CD4-positive, alpha-beta memory T cell (primary cell): ENCODE measurements around the gene MCM9. TPM values are rescaled to one million over a fixed set of nuclear protein-coding genes. Genes with fewer than 3 reads are reported as not detected.
A peak's percentile ranks its signal among the peaks of the same experiment; 100 is the strongest.

ENCODE experiments used
- CTCF ChIA-PET: fragments of 350-600 bp; sonication (Branson Sonifier 250); formaldehyde crosslinking; loops from one replicate; lab custom pipeline; 2021; ENCODE audit warnings: inconsistent platforms; ENCODE audit not compliant: partially characterized antibody; lab: Charles Lee
- POLR2A ChIA-PET: fragments of 350-600 bp; sonication (Branson Sonifier 250); formaldehyde crosslinking; loops from one replicate; lab custom pipeline; 2021; ENCODE audit not compliant: partially characterized antibody; lab: Charles Lee
- DNase-seq, 5 donors: peaks; one replicate each; pipeline versions ENCODE4 v3.0.0 to v3.0.0-alpha.2; 2020 to 2022; ENCODE audit warnings: mixed read lengths in 1 of 5
- H3K27ac ChIP-seq: one replicate; pipeline ENCODE4 v1.7.0; 2013; ENCODE audit warnings: low read depth, low read length
- H3K27me3 ChIP-seq: 2 replicates; pipeline ENCODE4 v1.7.0; 2013; ENCODE audit warnings: mild to moderate bottlenecking, low read length, moderate library complexity; ENCODE audit not compliant: insufficient read depth
- H3K36me3 ChIP-seq: 2 replicates; pipeline ENCODE4 v1.7.0; 2013; ENCODE audit warnings: mild to moderate bottlenecking, low read length, moderate library complexity; ENCODE audit not compliant: insufficient read depth
- H3K4me1 ChIP-seq: 2 replicates; pipeline ENCODE4 v1.7.0; 2013; ENCODE audit warnings: mild to moderate bottlenecking, low read length, moderate library complexity; ENCODE audit not compliant: insufficient read depth
- H3K4me3 ChIP-seq, 2 donors: one replicate each; pipeline ENCODE4 v1.7.0; 2013; ENCODE audit warnings: low read length in 2 of 2, mild to moderate bottlenecking in 1 of 2
- H3K9me3 ChIP-seq, 2 donors: one replicate each; pipeline ENCODE4 v1.7.0; 2013; ENCODE audit warnings: low read length in 2 of 2, control low read depth in 1 of 2; ENCODE audit not compliant: control insufficient read depth in 1 of 2
- H3K27ac Mint-ChIP-seq, 7 donors: one replicate each; pipeline ENCODE4 v1.8.0; 2020 to 2021; ENCODE audit warnings: mixed read lengths in 7 of 7, mild to moderate bottlenecking in 6 of 7, inconsistent platforms in 3 of 7, moderate library complexity in 3 of 7
- H3K27me3 Mint-ChIP-seq, 2 donors: one replicate each; pipeline ENCODE4 v1.8.0; 2020 to 2021; ENCODE audit warnings: mixed read lengths in 2 of 2
- H3K36me3 Mint-ChIP-seq, 2 donors: one replicate each; pipeline ENCODE4 v1.8.0; 2020 to 2021; ENCODE audit warnings: mixed read lengths in 2 of 2, inconsistent platforms in 1 of 2, mild to moderate bottlenecking in 1 of 2
- H3K4me1 Mint-ChIP-seq, 4 donors: one replicate each; pipeline ENCODE4 v1.8.0; 2020 to 2021; ENCODE audit warnings: mixed read lengths in 4 of 4, mild to moderate bottlenecking in 1 of 4
- H3K4me3 Mint-ChIP-seq, 8 donors: one replicate each; pipeline ENCODE4 v1.8.0; 2020 to 2021; ENCODE audit warnings: mixed read lengths in 8 of 8, mild to moderate bottlenecking in 7 of 8, moderate library complexity in 6 of 8, inconsistent platforms in 3 of 8
- H3K9me3 Mint-ChIP-seq, 8 donors: one replicate each; pipeline ENCODE4 v1.8.0; 2020 to 2021; ENCODE audit warnings: mixed read lengths in 8 of 8, mild to moderate bottlenecking in 5 of 8, inconsistent platforms in 3 of 8, moderate library complexity in 1 of 8
- intact Hi-C: fragments of 100-400 bp; cut with micrococcal nuclease; formaldehyde crosslinking; loops from one replicate; pipeline ENCODE4 v1.15.1; 2023
- polyA plus RNA-seq, 2 donors: library from polyadenylated mRNA; unstranded; fragments of 300-500 nt; fragmentation: Illumina TruSeq; gene quantifications; one replicate each; pipeline ENCODE4 v1.2.3, GENCODE V29; 2021
- total RNA-seq, 2 experiments: library from RNA; stranded (reverse); gene quantifications; one replicate each; pipeline ENCODE4 v1.2.3, GENCODE V29; 2021

The MCM9 gene
- total and polyA plus RNA-seq, 4 experiments from 2014 or later, result 11.2 to 36.6 (median 24.5) TPM

DNA sequence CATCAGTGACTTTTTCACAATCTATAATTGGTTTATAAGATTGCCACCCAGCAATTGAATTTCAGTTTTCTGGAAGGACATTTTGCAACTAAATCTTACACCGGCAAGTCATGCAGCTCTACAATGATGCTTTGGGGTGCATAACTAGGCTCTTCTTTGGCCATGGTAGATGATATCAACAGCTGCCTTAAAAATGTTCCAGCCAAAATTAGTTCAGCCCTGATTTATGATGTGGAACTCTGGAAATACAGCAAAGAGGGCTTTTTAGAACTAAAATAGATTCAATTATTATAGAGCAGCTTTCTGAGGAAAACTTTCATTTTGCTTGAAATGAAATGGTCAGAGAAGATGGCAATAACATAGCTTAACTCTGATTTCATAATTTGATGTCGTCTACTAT is 18.4 kb upstream of the MCM9 start:
- CTCF ChIA-PET, result no interaction called here
- Mint-ChIP-seq H3K36me3 (no peaks in the 10 kb centered on the region), H3K9me3 (peaks cover 0 to 24% (median 9%) of the 10 kb centered on the region in 8 donors), H3K4me1 (no peaks in the 10 kb centered on the region), H3K27ac (no peak overlapping the region), H3K4me3 (no peak overlapping the region), H3K27me3 (no peaks in the 10 kb centered on the region)
- Histone ChIP-seq H3K36me3 (no peaks in the 10 kb centered on the region), H3K27me3 (no peaks in the 10 kb centered on the region), H3K27ac (no peak overlapping the region), H3K9me3 (no peaks in the 10 kb centered on the region), H3K4me1 (no peaks in the 10 kb centered on the region), H3K4me3 (no peak overlapping the region)
- intact Hi-C loops, result no loop called here
- no peak for DNase-seq
- POLR2A ChIA-PET, result no interaction called here

DNA sequence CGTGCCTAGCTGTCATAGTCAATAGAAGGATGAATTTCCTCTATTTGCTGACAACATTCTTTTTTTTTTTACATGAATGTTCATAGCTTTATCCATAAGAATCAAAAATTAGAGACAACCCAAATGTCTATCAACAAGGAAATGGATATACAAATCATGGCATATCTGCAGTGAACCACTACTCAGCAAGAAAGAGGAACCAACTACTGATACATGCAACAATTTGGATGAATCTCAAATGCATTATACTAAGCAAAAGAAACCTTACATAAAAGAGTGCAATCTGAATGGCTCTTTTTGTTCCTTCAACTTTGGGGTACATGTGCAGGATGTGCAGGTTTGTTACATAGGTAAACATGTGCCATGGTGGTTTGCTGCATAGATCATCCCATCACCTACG is 17.7 kb upstream of the MCM9 start:
- H3K4me3 Mint-ChIP-seq, result no peak overlapping the region
- CTCF ChIA-PET, result no interaction called here
- Histone ChIP-seq H3K27ac (no peak overlapping the region), H3K27me3 (no peaks in the 10 kb centered on the region), H3K36me3 (no peaks in the 10 kb centered on the region), H3K9me3 (no peaks in the 10 kb centered on the region), H3K4me1 (no peaks in the 10 kb centered on the region), H3K4me3 (no peak overlapping the region)
- H3K27me3 Mint-ChIP-seq, result no peaks in the 10 kb centered on the region
- H3K9me3 Mint-ChIP-seq, result peaks cover 0 to 24% (median 9%) of the 10 kb centered on the region in 8 donors
- POLR2A ChIA-PET, result no interaction called here
- intact Hi-C loops, result no loop called here
- DNase-seq, result no peak
- H3K27ac Mint-ChIP-seq, result no peak overlapping the region
- H3K36me3 Mint-ChIP-seq, result no peaks in the 10 kb centered on the region
- no peaks in the 10 kb centered on the region for H3K4me1 Mint-ChIP-seq

DNA sequence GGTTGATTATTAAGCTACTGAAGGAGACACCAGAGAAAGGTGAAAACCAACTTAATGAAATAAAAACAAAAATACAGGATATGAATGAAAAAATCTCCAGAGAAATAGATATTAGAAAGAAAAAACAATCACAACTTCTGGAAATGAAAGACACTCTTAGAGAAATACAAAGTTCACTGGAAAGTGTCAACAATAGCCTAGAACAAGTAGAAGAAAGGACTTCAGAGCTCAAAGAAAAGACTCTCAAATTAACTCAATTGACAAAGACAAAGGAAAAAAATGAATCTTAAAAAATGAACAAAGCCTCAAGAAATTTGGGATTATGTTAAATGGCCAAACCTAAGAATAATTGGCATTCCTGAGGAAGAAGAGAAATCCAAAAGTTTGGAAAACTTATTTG is 10.3 kb upstream of the MCM9 start:
- H3K9me3 ChIP-seq, result peaks cover 0 to 6% of the 10 kb centered on the region in 2 donors
- H3K27me3 ChIP-seq, result no peaks in the 10 kb centered on the region
- intact Hi-C loops, result no loop called here
- H3K4me1 ChIP-seq, result no peaks in the 10 kb centered on the region
- no peak overlapping the region for H3K27ac ChIP-seq
- H3K36me3 ChIP-seq, result no peaks in the 10 kb centered on the region
- Mint-ChIP-seq H3K27me3 (no peaks in the 10 kb centered on the region), H3K27ac (no peak overlapping the region), H3K4me1 (no peaks in the 10 kb centered on the region), H3K9me3 (peaks cover 8 to 74% (median 50%) of the 10 kb centered on the region in 8 donors), H3K4me3 (no peak overlapping the region), H3K36me3 (peaks cover 10 to 32% of the 10 kb centered on the region in 2 donors)
- POLR2A ChIA-PET, result no interaction called here
- no peak for DNase-seq
- H3K4me3 ChIP-seq, result no peak overlapping the region
- CTCF ChIA-PET, result no interaction called here

DNA sequence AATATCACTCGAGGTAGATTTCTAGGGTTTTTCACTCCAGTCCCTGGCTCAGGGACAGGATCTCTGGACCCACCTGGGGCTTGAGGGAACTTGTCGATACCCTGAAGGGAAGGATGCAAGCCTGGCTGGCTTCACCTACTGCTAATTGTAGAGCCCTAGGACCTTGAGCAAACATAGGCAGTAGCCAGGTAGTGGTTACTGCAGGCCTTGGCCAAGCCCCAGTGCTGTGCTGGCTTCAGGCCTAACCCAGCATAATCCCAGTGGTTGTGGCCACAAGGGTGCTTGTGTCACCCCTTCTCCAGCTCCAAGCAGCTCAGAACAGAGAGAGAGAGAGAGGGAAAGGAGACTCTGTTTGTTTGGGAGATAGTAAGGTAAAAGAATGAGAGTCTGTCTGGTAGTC is 5.8 kb upstream of the MCM9 start:
- Histone ChIP-seq H3K36me3 (no peaks in the 10 kb centered on the region), H3K9me3 (peaks cover 0 to 6% of the 10 kb centered on the region in 2 donors), H3K27me3 (no peaks in the 10 kb centered on the region), H3K27ac (no peak overlapping the region), H3K4me1 (peaks cover 4% of the 10 kb centered on the region), H3K4me3 (no peak overlapping the region)
- H3K9me3 Mint-ChIP-seq, result peaks cover 0 to 37% (median 29%) of the 10 kb centered on the region in 8 donors
- ChIA-PET POLR2A (no interaction called here), CTCF (interaction anchor here (1.4 kb wide), 1 partner anchor 170 kb away, joined by 3 read pairs; no protein-coding TSS in a partner anchor)
- peaks cover 2 to 8% (median 5%) of the 10 kb centered on the region in 4 donors for H3K4me1 Mint-ChIP-seq
- no peak overlapping the region for H3K4me3 Mint-ChIP-seq
- no peak overlapping the region for H3K27ac Mint-ChIP-seq
- H3K27me3 Mint-ChIP-seq, result no peaks in the 10 kb centered on the region
- intact Hi-C loops, result no loop called here
- H3K36me3 Mint-ChIP-seq, result peaks cover 23 to 39% of the 10 kb centered on the region in 2 donors
- no peak for DNase-seq

DNA sequence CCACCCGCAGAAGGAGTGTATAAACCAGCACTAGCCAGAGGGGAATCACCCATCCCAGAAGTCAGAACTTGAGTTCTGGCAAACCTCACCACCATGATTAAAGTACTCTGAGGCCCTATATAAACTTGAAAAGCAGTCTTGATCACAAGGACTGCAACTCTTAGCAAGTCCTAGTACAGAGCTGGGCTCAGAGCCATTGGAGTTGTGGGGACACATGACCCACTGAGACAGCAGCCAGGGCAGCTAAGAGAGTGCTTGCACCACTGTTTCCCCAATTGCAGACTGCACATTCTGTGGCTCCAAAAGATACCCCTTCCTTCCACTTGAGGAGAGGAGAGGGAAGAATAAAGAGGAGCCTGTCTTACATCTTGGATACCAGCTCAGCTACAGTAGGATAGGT is 4.7 kb upstream of the MCM9 start:
- Histone ChIP-seq H3K27me3 (no peaks in the 10 kb centered on the region), H3K27ac (no peak overlapping the region), H3K36me3 (no peaks in the 10 kb centered on the region), H3K4me3 (no peak overlapping the region), H3K9me3 (peaks cover 0 to 2% of the 10 kb centered on the region in 2 donors), H3K4me1 (peaks cover 9% of the 10 kb centered on the region)
- peaks cover 0 to 26% (median 18%) of the 10 kb centered on the region in 8 donors for H3K9me3 Mint-ChIP-seq
- no peak overlapping the region for H3K4me3 Mint-ChIP-seq
- no peak for DNase-seq
- H3K27me3 Mint-ChIP-seq, result no peaks in the 10 kb centered on the region
- intact Hi-C loops, result loop anchor here (10.0 kb wide), 1 partner anchor 285 kb away; the partner anchor contains the start of gene CEP85L
- peaks cover 30 to 32% of the 10 kb centered on the region in 2 donors for H3K36me3 Mint-ChIP-seq
- H3K27ac Mint-ChIP-seq, result peak overlapping the region in 1 of 7 donors; percentile 41
- H3K4me1 Mint-ChIP-seq, result peaks cover 5 to 15% (median 11%) of the 10 kb centered on the region in 4 donors
- ChIA-PET POLR2A (no interaction called here), CTCF (no interaction called here)

DNA sequence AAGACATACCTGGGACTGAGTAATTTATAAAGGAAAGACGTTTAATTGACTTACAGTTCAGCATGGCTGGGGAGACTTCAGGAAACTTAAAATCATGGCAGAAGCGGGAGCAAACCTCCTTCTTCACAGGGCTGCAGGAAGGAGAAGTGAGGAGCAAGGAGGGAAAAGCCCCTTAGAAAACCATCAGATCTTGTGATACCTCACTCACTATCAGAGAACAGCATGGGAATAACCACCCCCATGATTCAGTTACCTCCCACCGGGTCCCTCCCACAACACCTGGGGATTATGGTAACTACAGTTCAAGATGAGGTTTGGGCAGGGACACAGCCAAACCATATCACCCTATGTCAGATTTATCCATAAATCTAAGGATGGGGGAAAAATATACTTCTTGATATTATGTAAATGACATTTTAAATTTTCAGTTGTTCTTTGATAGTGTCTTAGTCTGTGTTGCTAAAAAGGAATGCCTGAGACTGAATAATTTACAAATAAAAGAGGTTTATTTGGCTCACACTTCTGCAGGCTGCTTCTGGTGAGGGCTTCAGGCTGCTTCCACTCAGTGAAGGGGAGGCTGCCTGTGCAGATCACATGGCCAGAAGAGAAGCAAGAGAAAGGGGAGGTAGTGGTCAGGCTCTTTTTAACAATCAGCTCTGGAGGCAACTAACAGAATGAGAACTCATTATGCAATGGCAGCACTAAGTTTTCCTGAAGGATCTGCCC is 1.2 kb upstream of the MCM9 start:
- Mint-ChIP-seq H3K27me3 (no peaks in the 10 kb centered on the region), H3K4me1 (peaks cover 21 to 39% (median 24%) of the 10 kb centered on the region in 4 donors), H3K36me3 (peaks cover 20 to 36% of the 10 kb centered on the region in 2 donors), H3K27ac (peak overlapping the region in 6 of 7 donors; percentile 32 to 95 (median 91)), H3K4me3 (peak overlapping the region in 7 of 8 donors; percentile 32 to 94 (median 90)), H3K9me3 (peaks cover 0 to 3% (median 0%) of the 10 kb centered on the region in 8 donors)
- CTCF ChIA-PET, result interaction anchor here (1.8 to 2.3 kb wide), 2 partner anchors 42 to 45 kb away, joined by 6 to 7 read pairs; no protein-coding TSS in a partner anchor
- Histone ChIP-seq H3K27me3 (no peaks in the 10 kb centered on the region), H3K4me1 (peaks cover 19% of the 10 kb centered on the region), H3K27ac (no peak overlapping the region), H3K9me3 (no peaks in the 10 kb centered on the region), H3K36me3 (peaks cover 4% of the 10 kb centered on the region), H3K4me3 (no peak overlapping the region)
- POLR2A ChIA-PET, result interaction anchor here (2.4 to 3.9 kb wide), 2 partner anchors 41 to 285 kb away, joined by 11 to 65 read pairs; partner anchors contain the start of genes ASF1A and CEP85L
- DNase-seq, result no peak
- intact Hi-C loops, result loop anchor here (1.0 to 10.0 kb wide), 2 partner anchors 281 to 414 kb away; partner anchors contain the start of gene CEP85L

DNA sequence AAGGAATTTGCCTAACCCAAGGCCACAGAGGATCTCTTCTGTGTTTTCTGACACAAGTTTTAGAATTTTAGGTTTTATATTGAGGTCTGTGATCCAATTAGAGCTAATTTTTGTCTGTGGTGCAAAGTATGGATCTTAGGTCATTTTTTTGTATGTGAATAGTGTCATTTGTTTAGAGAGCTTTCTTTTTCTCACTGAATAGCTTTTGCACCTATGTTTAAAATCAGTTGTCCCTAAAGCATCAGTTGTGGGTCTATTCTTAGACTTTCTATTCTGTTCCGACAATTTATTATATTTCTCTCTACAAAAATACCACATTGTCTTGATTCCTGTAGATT is 341 bp upstream of the MCM9 start:
- intact Hi-C loops, result loop anchor here (1.0 to 10.0 kb wide), 2 partner anchors 280 to 415 kb away; partner anchors contain the start of gene CEP85L
- Mint-ChIP-seq H3K36me3 (peaks cover 25 to 44% of the 10 kb centered on the region in 2 donors), H3K27ac (peak overlapping the region; percentile 89 to 95 (median 92)), H3K4me3 (peak overlapping the region; percentile 87 to 94 (median 90)), H3K27me3 (no peaks in the 10 kb centered on the region), H3K4me1 (peaks cover 21 to 43% (median 25%) of the 10 kb centered on the region in 4 donors), H3K9me3 (peaks cover 0 to 3% (median 0%) of the 10 kb centered on the region in 8 donors)
- ChIA-PET CTCF (interaction anchor here (1.8 to 2.3 kb wide), 3 partner anchors 41 to 126 kb away, joined by 4 to 7 read pairs (median 6); no protein-coding TSS in a partner anchor), POLR2A (interaction anchor here (0.7 to 3.9 kb wide), 14 partner anchors 26 to 413 kb away, joined by 3 to 65 read pairs (median 7); partner anchors contain the start of genes ASF1A and CEP85L)
- Histone ChIP-seq H3K27me3 (no peaks in the 10 kb centered on the region), H3K4me3 (peak overlapping the region in 1 of 2 donors; percentile 88), H3K4me1 (peaks cover 19% of the 10 kb centered on the region), H3K9me3 (no peaks in the 10 kb centered on the region), H3K27ac (peak overlapping the region; percentile 84), H3K36me3 (peaks cover 4% of the 10 kb centered on the region)
- DNase-seq, result no peak
